WTC11 (cell line): Measurements from ENCODE around the gene TMEM120A.

Source experiments
- ATF3 ChIP-seq: sonication (generic); formaldehyde crosslinking; conservative IDR thresholded peaks from 2 replicates; pipeline ENCODE4 v1.8.1; 2022; ENCODE audit warnings: mild to moderate bottlenecking, missing genetic modification reagents
- CTCF ChIP-seq: fragments of 200-600 bp; IDR thresholded peaks from 2 replicates; pipeline ENCODE4 v1.8.0; 2022; ENCODE audit warnings: antibody characterized with exemption
- JUN ChIP-seq: sonication (generic); formaldehyde crosslinking; IDR thresholded peaks from 2 replicates; pipeline ENCODE4 v1.8.0; 2023; ENCODE audit warnings: mild to moderate bottlenecking, missing genetic modification reagents
- NR1H2 ChIP-seq: sonication (generic); formaldehyde crosslinking; IDR thresholded peaks from 2 replicates; pipeline ENCODE4 v1.9.0; 2021; ENCODE audit warnings: mild to moderate bottlenecking, moderate library complexity, missing genetic modification reagents
- PRRX2 ChIP-seq: fragments of 250-450 bp; sonication (Bioruptor Pico); IDR thresholded peaks from 2 replicates; pipeline ENCODE4 v1.8.0; 2021; ENCODE audit warnings: mild to moderate bottlenecking
- SP1 ChIP-seq: sonication (generic); formaldehyde crosslinking; conservative IDR thresholded peaks from 2 replicates; pipeline ENCODE4 v1.8.1; 2022; ENCODE audit warnings: missing genetic modification reagents
- TEAD4 ChIP-seq: sonication (generic); formaldehyde crosslinking; IDR thresholded peaks from 2 replicates; pipeline ENCODE4 v1.8.0; 2022; ENCODE audit warnings: mild to moderate bottlenecking, missing genetic modification reagents
- ZNF232 ChIP-seq: sonication (generic); formaldehyde crosslinking; IDR thresholded peaks from 2 replicates; pipeline ENCODE4 v1.8.0; 2022; ENCODE audit warnings: mild to moderate bottlenecking, missing genetic modification reagents
- ZNF263 ChIP-seq: sonication (generic); formaldehyde crosslinking; IDR thresholded peaks from 2 replicates; pipeline ENCODE4 v1.8.1; 2022; ENCODE audit warnings: low read depth, mild to moderate bottlenecking, moderate library complexity, missing genetic modification reagents
- ZNF512 ChIP-seq: sonication (generic); formaldehyde crosslinking; IDR thresholded peaks from 2 replicates; pipeline ENCODE4 v1.8.1; 2022; ENCODE audit warnings: missing genetic modification reagents, borderline replicate concordance

GRCh38 chr7:75955331-75955955, 39.0 kb downstream of the TMEM120A start:
- TF ChIP-seq ZNF232 (CRISPR knock-in tag) = no peak
- TF ChIP-seq SP1 (CRISPR knock-in tag) = no peak
- no peak for TF ChIP-seq CTCF
- TF ChIP-seq JUN (CRISPR knock-in tag) = no peak
- TF ChIP-seq TEAD4 (CRISPR knock-in tag) = no peak
- TF ChIP-seq ZNF263 (CRISPR knock-in tag) = no peak
- no peak for TF ChIP-seq PRRX2 (CRISPR knock-in tag)
- no peak for TF ChIP-seq NR1H2
- TF ChIP-seq ATF3 (CRISPR knock-in tag) = no peak
- TF ChIP-seq ZNF512 = no peak
